Choroid plexus epithelial cell (primary cell): Measurements from ENCODE around the gene GZMM.

Source experiments
- DNase-seq: peaks from one replicate; pipeline ENCODE4 v3.0.0-alpha.2; 2010; ENCODE audit warnings: low read depth
- H3K4me3 ChIP-seq: 2 replicates; pipeline ENCODE4 v1.5.1; 2011; ENCODE audit warnings: low read depth, mild to moderate bottlenecking, control low read depth, low read length, moderate library complexity
- TF ChIP-seq, protein P1 (sequence below): conservative IDR thresholded peaks from 2 replicates; pipeline ENCODE4 v1.5.1; 2011; ENCODE audit warnings: low read depth, mild to moderate bottlenecking, control low read depth, inconsistent platforms, low read length, moderate library complexity

GZMM gene

GRCh38 chr19:574658-575526, 31.0 kb downstream of the GZMM start:
- DNase-seq: peak; percentile 76
- TF ChIP-seq, protein P1, sequence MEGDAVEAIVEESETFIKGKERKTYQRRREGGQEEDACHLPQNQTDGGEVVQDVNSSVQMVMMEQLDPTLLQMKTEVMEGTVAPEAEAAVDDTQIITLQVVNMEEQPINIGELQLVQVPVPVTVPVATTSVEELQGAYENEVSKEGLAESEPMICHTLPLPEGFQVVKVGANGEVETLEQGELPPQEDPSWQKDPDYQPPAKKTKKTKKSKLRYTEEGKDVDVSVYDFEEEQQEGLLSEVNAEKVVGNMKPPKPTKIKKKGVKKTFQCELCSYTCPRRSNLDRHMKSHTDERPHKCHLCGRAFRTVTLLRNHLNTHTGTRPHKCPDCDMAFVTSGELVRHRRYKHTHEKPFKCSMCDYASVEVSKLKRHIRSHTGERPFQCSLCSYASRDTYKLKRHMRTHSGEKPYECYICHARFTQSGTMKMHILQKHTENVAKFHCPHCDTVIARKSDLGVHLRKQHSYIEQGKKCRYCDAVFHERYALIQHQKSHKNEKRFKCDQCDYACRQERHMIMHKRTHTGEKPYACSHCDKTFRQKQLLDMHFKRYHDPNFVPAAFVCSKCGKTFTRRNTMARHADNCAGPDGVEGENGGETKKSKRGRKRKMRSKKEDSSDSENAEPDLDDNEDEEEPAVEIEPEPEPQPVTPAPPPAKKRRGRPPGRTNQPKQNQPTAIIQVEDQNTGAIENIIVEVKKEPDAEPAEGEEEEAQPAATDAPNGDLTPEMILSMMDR: no peak
- H3K4me3 ChIP-seq: peak overlapping the region; percentile 45

DNA sequence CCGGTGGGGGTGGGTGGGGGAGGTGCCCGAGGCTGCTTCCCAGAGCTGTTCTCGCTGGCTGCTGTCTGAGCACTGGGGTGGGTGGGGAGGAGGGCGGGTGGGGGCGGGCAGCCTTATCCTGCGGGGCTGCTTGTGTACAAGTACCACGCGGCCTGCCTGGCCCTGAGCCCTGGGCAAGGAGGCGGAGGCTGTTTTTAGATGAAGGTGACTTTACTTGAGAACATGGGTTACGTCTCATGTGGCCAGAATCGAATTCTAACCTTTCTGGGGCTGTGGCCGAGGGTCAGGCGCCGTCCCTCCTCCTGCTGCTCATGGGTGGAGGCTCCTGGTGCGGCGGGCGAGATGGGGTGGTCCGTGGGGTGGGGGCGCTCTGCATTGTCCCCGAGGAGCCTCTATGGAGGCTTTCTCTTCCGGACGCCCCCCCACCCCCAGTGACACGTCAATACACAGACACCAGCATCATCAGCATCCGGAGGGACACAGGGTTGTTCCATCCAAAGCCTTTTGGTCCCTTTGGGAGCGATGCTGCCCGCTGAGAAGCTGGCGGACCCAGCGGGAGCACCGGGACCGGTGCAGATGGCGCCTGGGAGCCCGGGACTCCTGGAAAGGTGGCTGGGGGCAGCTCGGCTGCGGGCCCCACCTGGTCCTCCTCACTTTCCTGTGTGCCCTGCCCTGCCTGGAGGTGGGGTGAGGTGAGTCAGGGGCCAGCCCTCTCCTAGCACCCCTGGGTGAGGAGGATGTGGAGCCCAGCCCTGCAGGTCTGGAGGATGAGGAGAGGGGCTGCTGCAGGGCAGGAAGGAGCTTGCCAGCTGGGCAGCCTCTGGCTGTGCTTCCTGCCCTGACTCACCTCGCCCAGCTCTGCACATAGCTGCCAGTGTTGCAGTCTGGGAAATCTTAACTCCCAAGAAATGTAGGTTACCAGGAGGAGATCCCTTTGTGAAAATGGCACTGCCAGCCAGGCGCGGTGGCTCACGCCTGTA, 32.0 kb downstream of the GZMM start:
- H3K4me3 ChIP-seq: peak overlapping the region; percentile 45
- TF ChIP-seq, protein P1: no peak
- DNase-seq: peak; percentile 46

GRCh38 chr19:576768-577438, 33.0 kb downstream of the GZMM start:
- TF ChIP-seq, protein P1: no peak

DNA sequence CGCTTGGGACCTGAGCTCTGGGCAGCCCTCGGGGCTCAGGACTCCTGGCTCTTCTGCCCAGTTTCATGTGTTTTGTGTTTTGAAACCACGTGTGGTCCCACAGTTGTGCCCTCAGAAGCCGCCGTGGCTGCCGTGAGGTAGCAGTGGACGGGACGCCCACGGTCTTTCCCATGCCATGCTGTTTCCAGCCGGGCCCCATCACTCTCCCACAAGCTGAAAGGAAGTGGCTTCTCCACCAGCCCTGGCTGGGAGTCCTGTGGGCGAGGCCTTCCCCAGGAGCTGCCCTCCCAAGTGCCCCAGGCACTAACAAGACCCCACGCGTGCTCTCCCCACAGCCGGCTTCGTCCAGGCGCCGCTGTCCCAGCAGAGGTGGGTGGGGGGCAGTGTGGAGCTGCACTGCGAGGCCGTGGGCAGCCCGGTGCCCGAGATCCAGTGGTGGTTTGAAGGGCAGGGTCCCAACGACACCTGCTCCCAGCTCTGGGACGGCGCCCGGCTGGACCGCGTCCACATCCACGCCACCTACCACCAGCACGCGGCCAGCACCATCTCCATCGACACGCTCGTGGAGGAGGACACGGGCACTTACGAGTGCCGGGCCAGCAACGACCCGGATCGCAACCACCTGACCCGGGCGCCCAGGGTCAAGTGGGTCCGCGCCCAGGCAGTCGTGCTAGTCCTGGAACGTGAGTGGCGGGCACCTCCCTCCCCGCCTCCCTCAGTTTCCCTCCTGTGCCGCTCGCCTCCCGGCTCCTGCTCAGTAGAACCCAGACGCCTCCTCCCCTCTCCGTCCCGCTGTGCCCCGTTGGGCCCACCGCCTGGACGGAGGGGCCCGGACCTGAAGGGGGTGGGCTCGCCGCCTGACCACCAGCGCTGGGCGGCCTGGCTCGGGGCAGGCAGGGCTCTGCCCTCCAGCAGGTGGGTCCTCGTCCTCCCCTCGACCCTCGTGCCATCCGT, 33.9 kb downstream of the GZMM start:
- TF ChIP-seq, protein P1: no peak
- H3K4me3 ChIP-seq: no peak overlapping the region
- DNase-seq: no peak

More at GRCh38 chr19:576768-577438, 33.0 kb downstream of the GZMM start:
- no peak overlapping the region for H3K4me3 ChIP-seq
- no peak for DNase-seq

DNA sequence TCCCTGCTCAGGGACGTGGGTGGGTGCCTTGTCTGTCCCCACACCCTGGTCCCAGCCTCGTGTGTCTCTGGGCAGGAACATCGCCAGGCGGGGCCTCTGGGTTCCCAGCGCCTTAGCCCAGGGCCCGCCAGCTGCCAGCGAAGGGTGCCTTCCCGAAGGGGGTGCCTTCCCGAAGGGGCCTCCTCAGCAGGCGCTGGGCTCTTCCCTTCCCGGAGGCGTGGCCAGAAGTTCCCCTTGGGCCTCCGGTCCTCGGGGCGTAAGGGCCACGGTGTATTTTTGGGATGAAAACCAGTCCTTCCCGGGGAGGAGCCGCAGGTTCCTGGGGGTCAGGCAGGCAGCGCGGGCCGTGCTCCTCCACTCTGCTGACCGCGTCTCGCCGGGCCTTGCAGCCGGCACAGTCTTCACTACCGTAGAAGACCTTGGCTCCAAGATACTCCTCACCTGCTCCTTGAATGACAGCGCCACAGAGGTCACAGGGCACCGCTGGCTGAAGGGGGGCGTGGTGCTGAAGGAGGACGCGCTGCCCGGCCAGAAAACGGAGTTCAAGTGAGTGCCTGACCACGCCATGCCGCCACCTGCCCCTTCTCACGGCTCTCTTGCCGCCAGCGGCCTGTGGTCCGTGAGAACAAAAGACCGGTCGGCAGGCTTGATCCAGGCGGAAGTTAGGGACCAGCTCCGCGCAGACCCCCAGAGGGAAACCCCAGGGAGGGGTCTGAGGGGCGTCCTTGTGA, 35.4 kb downstream of the GZMM start:
- TF ChIP-seq, protein P1: no peak
- no peak overlapping the region for H3K4me3 ChIP-seq
- no peak for DNase-seq
